ENCODE data around the gene STARD10. TPM values are rescaled to one million over a fixed set of nuclear protein-coding genes. Genes with fewer than 3 reads are reported as not detected.

STARD10 gene
- total and polyA plus RNA-seq, 9 of the 15 experiments (the other 6 are each of a cell fraction or from before 2014, with no cell fraction given), result 0.15 to 52.9 (median 32.3) TPM

- no peak for TF ChIP-seq ESRRA (IDR thresholded peaks at IDR 0.05; ENCODE audit: borderline replicate concordance, low read depth)
- TF ChIP-seq BRCA1 (IDR thresholded peaks at IDR 0.05), result no peak
- 0 out of 2 replicates have a peak, but pooled peaks have one; percentile 76 for TF ChIP-seq BRCA1 (CRISPR knock-in tag; IDR thresholded peaks at IDR 0.05)
- no peak for TF ChIP-seq ZNF561 (CRISPR knock-in tag; conservative IDR thresholded peaks at IDR 0.05)
- TF ChIP-seq FOXO4 (CRISPR knock-in tag; IDR thresholded peaks at IDR 0.05), result no peak
- no peak for TF ChIP-seq HDAC8 (tag; IDR thresholded peaks at IDR 0.05)
- TF ChIP-seq NKRF (IDR thresholded peaks at IDR 0.05; ENCODE audit: borderline replicate concordance), result no peak
- 0 out of 2 replicates have a peak, but pooled peaks have one; percentile 12 for TF ChIP-seq AFF4 (CRISPR knock-in tag; IDR thresholded peaks at IDR 0.05)
- no peak for TF ChIP-seq NUFIP1 (IDR thresholded peaks at IDR 0.05; ENCODE audit: partially characterized antibody)
- TF ChIP-seq TEAD2 (tag; IDR thresholded peaks at IDR 0.05), result no peak
- no peak for TF ChIP-seq OTX1 (CRISPR knock-in tag; IDR thresholded peaks at IDR 0.05)
- no peak for TF ChIP-seq FOXP4 (CRISPR knock-in tag; IDR thresholded peaks at IDR 0.05; ENCODE audit: borderline replicate concordance)
- TF ChIP-seq CTCFL (IDR thresholded peaks at IDR 0.05; ENCODE audit: borderline replicate concordance, insufficient read depth, low read depth, low read length, poor library complexity, severe bottlenecking), result peak; percentile 77
- TF ChIP-seq RHOXF2B (CRISPR knock-in tag; conservative IDR thresholded peaks at IDR 0.05), result no peak
- TF ChIP-seq ZEB2 (IDR thresholded peaks at IDR 0.05), result no peak
- no peak for TF ChIP-seq HDAC3 (IDR thresholded peaks at IDR 0.05; ENCODE audit: borderline replicate concordance, partially characterized antibody)
Measured at GRCh38 chr11:72812967-72813739, 19.3 kb upstream of the STARD10 start (continued).

Data from K562 (cell line).